ENCODE data around the gene RSPH4A.

The RSPH4A gene

GRCh38 chr6:116672306-116672705, 56.0 kb downstream of the RSPH4A start:
- no peak for DNase-seq (ENCODE audit: low read depth, low spot score)
- CTCF ChIA-PET = interaction anchor here (1.0 kb wide), 1 partner anchor 24 kb away, joined by 3 read pairs; no protein-coding TSS in a partner anchor
- POLR2A ChIA-PET = no interaction called here
- no peak overlapping the region for H3K4me3 ChIP-seq (ENCODE audit: low read depth, low read length)
- TF ChIP-seq, protein P1, sequence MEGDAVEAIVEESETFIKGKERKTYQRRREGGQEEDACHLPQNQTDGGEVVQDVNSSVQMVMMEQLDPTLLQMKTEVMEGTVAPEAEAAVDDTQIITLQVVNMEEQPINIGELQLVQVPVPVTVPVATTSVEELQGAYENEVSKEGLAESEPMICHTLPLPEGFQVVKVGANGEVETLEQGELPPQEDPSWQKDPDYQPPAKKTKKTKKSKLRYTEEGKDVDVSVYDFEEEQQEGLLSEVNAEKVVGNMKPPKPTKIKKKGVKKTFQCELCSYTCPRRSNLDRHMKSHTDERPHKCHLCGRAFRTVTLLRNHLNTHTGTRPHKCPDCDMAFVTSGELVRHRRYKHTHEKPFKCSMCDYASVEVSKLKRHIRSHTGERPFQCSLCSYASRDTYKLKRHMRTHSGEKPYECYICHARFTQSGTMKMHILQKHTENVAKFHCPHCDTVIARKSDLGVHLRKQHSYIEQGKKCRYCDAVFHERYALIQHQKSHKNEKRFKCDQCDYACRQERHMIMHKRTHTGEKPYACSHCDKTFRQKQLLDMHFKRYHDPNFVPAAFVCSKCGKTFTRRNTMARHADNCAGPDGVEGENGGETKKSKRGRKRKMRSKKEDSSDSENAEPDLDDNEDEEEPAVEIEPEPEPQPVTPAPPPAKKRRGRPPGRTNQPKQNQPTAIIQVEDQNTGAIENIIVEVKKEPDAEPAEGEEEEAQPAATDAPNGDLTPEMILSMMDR (IDR thresholded peaks at IDR 0.05; ENCODE audit: insufficient read depth, low read length, missing control alignments) = no peak

- DNase-seq (ENCODE audit: low read depth, low spot score) = no peak
- ChIA-PET POLR2A (no interaction called here), CTCF (no interaction called here)
- TF ChIP-seq, protein P1 (IDR thresholded peaks at IDR 0.05; ENCODE audit: insufficient read depth, low read length, missing control alignments) = no peak
- H3K4me3 ChIP-seq (ENCODE audit: low read depth, low read length) = no peak overlapping the region
Observed at GRCh38 chr6:116676021-116676420, 59.7 kb downstream of the RSPH4A start.

GRCh38 chr6:116680880-116681672, 64.8 kb downstream of the RSPH4A start, which contains the start of gene KPNA5:
KPNA5 (plus strand) TSS chr6:116681211; CDS start chr6:116681335, 124 bp downstream.
- peak; percentile 23 for DNase-seq (ENCODE audit: low read depth, low spot score)
- POLR2A ChIA-PET = interaction anchor here (1.0 kb wide), 1 partner anchor 21 kb away, joined by 3 read pairs; no protein-coding TSS in a partner anchor
- peak within 1 kb of the TSS; percentile 95 for H3K4me3 ChIP-seq (ENCODE audit: low read depth, low read length)
- TF ChIP-seq, protein P1 (IDR thresholded peaks at IDR 0.05; ENCODE audit: insufficient read depth, low read length, missing control alignments) = no peak
- CTCF ChIA-PET = interaction anchor here (0.6 to 0.8 kb wide), 2 partner anchors 13 to 393 kb away, joined by 3 read pairs; no protein-coding TSS in a partner anchor

DNA sequence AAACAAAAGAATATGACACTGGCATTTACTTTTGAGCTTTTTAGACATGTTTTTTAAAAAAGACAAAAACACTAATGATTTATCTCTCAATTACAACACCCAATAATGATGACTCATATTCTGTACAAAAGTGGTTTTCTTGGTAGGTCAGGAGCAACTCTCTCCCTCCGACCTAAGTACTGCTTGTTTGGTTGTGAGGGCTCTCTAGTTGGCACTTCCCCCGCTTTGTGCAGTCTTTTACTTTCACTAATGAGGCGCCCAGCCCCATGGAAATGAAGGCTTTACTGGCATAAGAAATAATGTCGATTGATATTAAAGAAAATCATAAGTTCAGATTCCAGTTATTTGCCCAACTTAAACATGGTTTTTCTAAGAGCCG, 66.0 kb downstream of the RSPH4A start:
- CTCF ChIA-PET = no interaction called here
- POLR2A ChIA-PET = no interaction called here
- no peak for DNase-seq (ENCODE audit: low read depth, low spot score)
- TF ChIP-seq, protein P1 (IDR thresholded peaks at IDR 0.05; ENCODE audit: insufficient read depth, low read length, missing control alignments) = no peak
- H3K4me3 ChIP-seq (ENCODE audit: low read depth, low read length) = peak overlapping the region; percentile 36; the same call in 1 of the 2 replicates
